ENCODE measurements around the gene KLF9. TPM values are rescaled to one million over a fixed set of nuclear protein-coding genes. Genes with fewer than 3 reads are reported as not detected.

Gene KLF9
- total and polyA plus RNA-seq, 2 donors (not counting 3 experiments of a cell fraction or from before 2014, with no cell fraction given), result 7.3 to 17.2 TPM

DNA sequence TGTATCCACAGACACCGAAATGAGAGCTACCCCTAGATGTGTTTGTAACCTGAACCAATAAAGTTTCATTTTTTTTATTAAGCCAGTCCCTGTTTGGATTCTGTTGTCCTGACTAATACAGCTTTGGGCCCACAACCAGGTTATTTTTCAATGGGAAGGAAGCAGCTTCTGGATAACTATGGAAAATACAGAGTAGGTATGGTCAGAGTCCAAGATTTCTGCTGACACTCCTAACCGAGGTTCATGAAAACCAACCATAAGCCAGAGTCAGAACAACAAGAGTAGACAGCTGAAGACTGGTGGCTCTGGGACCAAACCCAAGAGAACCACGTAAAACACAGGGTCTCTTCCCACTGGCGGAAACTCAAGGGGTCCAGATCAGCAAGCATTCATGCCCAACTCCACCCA lies 10.8 kb downstream of the KLF9 start:
- no peaks in the 10 kb centered on the region for H3K36me3 ChIP-seq (ENCODE audit: control insufficient read depth in 2 of 2, extremely low read depth in 1 of 2, insufficient read depth in 2 of 2, low read length in 2 of 2)
- CTCF ChIA-PET, result interaction anchor here (0.8 to 2.8 kb wide), 4 partner anchors 11 to 199 kb away, joined by 3 to 13 read pairs (median 10); no protein-coding TSS in a partner anchor
- H3K9ac ChIP-seq (replicated peaks; ENCODE audit: extremely low read depth, insufficient read depth, low read length), result no peak overlapping the region
- POLR2A ChIA-PET, result no interaction called here
- H3K4me3 ChIP-seq (replicated peaks in 1 of 3; ENCODE audit: insufficient read depth in 1 of 3, low read depth in 1 of 3, low read length in 3 of 3), result no peak overlapping the region
- no peak overlapping the region for H3K4me2 ChIP-seq (ENCODE audit: insufficient read depth, low read length)
- no peak overlapping the region for H2AFZ ChIP-seq (ENCODE audit: low read depth, low read length)
- peaks cover 15% of the 10 kb centered on the region for H3K4me1 ChIP-seq (ENCODE audit: control insufficient read depth, extremely low read depth, insufficient read depth, low read length)
- intact Hi-C loops (cut with micrococcal nuclease) (no loop called here), dilution Hi-C loops (cut with MboI; ENCODE audit: extremely low pct_ligation_motif_present, low sequenced_read_pairs) (no loop called here)
- peak; percentile 66 for DNase-seq (ENCODE audit: low read depth, low spot score)
- no peaks in the 10 kb centered on the region for H3K9me3 ChIP-seq (replicated peaks; ENCODE audit: control insufficient read depth, insufficient read depth, low read length)
- no peaks in the 10 kb centered on the region for H4K20me1 ChIP-seq (replicated peaks; ENCODE audit: control insufficient read depth, extremely low read depth, insufficient read depth, low read length)
- no peak overlapping the region for H3K27ac ChIP-seq (ENCODE audit: insufficient read depth, low read depth, low read length)
- TF ChIP-seq JUN (IDR thresholded peaks at IDR 0.05; ENCODE audit: borderline replicate concordance, insufficient read depth, insufficient read length, low read depth) (no peak), MYC (IDR thresholded peaks at IDR 0.05; ENCODE audit: low read depth, low read length) (no peak), GATA2 (IDR thresholded peaks at IDR 0.05; ENCODE audit: insufficient read depth, insufficient read length, low read depth, low read length) (no peak), EZH2 (IDR thresholded peaks at IDR 0.05; ENCODE audit: borderline replicate concordance, low read depth, low read length, severe bottlenecking) (no peak), FOS (IDR thresholded peaks at IDR 0.05; ENCODE audit: borderline replicate concordance, insufficient read depth, low read length) (no peak)
- TF ChIP-seq, protein P1, sequence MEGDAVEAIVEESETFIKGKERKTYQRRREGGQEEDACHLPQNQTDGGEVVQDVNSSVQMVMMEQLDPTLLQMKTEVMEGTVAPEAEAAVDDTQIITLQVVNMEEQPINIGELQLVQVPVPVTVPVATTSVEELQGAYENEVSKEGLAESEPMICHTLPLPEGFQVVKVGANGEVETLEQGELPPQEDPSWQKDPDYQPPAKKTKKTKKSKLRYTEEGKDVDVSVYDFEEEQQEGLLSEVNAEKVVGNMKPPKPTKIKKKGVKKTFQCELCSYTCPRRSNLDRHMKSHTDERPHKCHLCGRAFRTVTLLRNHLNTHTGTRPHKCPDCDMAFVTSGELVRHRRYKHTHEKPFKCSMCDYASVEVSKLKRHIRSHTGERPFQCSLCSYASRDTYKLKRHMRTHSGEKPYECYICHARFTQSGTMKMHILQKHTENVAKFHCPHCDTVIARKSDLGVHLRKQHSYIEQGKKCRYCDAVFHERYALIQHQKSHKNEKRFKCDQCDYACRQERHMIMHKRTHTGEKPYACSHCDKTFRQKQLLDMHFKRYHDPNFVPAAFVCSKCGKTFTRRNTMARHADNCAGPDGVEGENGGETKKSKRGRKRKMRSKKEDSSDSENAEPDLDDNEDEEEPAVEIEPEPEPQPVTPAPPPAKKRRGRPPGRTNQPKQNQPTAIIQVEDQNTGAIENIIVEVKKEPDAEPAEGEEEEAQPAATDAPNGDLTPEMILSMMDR (IDR thresholded peaks at IDR 0.05; ENCODE audit: extremely low read depth in 1 of 2, insufficient read depth in 1 of 2, low read depth in 1 of 2, low read length in 2 of 2), result no peak
- FAIRE-seq, result no peak
- no peaks in the 10 kb centered on the region for H3K9me1 ChIP-seq (replicated peaks; ENCODE audit: control insufficient read depth, extremely low read depth, insufficient read depth, low read length)
- no TSS peak for BruUV-seq (replicated peaks)
- H3K27me3 ChIP-seq (ENCODE audit: control insufficient read depth in 2 of 2, insufficient read depth in 2 of 2, low read length in 2 of 2), result no peaks in the 10 kb centered on the region
- H3K79me2 ChIP-seq (ENCODE audit: control insufficient read depth, insufficient read depth, low read length), result peaks cover 94% of the 10 kb centered on the region
